Measurements from ENCODE around the gene MEIS2.

The MEIS2 gene

DNA sequence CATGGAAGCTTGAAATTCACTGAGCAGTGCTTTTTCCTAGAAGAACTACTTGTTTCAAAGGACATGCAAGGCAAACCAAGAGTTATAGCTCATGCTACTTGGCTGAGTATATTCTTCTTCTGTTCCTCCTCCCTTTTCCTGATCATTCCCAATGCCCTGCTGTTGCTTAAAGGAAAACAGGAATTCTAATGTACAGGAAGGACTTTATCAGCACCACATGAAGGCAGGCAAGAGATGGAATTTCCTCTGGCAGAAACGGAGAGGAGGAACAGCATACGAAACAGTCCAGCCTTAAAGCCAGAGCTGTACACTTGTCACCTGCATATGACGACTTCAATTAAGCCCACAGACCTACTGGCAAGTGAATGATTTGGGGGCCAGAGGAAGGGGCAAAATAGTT, 15.7 kb downstream of the MEIS2 start:
- Histone ChIP-seq H3K4me3 (replicated peaks; ENCODE audit: insufficient read depth, low read length) (no peak overlapping the region), H3K27me3 (ENCODE audit: insufficient read depth, poor library complexity, severe bottlenecking) (no peaks in the 10 kb centered on the region), H3K27ac (replicated peaks) (no peak overlapping the region)
- TF ChIP-seq CTCF (IDR thresholded peaks at IDR 0.05; ENCODE audit: insufficient read depth, low read length) (no peak), REST (IDR thresholded peaks at IDR 0.05; ENCODE audit: insufficient replicate concordance, low read depth) (no peak), SPI1 (IDR thresholded peaks at IDR 0.05; ENCODE audit: borderline replicate concordance, low read depth) (no peak), POLR2AphosphoS5 (IDR thresholded peaks at IDR 0.05; ENCODE audit: low read depth) (no peak), GABPA (IDR thresholded peaks at IDR 0.05; ENCODE audit: low read depth) (no peak)
- DNase-seq (ENCODE audit: low read depth in 1 of 2, low spot score in 1 of 2), result no peak

DNA sequence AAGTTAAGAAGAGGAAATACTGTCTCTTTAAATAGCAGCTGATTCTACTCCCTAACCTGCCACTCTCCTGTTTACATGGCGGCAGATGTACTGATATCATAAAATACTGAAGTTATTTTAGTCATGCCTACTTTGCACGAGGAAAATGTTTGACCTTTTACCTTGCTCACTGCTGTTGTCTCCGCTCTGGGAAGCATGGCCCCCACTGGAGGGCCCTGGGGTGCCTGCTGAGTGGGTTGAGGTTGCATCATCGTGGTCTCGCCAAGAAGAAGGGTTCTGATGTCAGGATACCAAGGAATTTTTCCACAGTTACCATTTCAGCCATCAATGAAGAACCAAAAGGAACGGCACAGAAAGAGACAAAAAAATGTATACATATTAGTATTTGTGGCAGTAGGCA, 16.7 kb downstream of the MEIS2 start:
- Histone ChIP-seq H3K27me3 (ENCODE audit: insufficient read depth, poor library complexity, severe bottlenecking) (no peaks in the 10 kb centered on the region), H3K27ac (replicated peaks) (no peak overlapping the region), H3K4me3 (replicated peaks; ENCODE audit: insufficient read depth, low read length) (no peak overlapping the region)
- no peak for DNase-seq (ENCODE audit: low read depth in 1 of 2, low spot score in 1 of 2)
- TF ChIP-seq GABPA (IDR thresholded peaks at IDR 0.05; ENCODE audit: low read depth) (no peak), REST (IDR thresholded peaks at IDR 0.05; ENCODE audit: insufficient replicate concordance, low read depth) (no peak), CTCF (IDR thresholded peaks at IDR 0.05; ENCODE audit: insufficient read depth, low read length) (no peak)

DNA sequence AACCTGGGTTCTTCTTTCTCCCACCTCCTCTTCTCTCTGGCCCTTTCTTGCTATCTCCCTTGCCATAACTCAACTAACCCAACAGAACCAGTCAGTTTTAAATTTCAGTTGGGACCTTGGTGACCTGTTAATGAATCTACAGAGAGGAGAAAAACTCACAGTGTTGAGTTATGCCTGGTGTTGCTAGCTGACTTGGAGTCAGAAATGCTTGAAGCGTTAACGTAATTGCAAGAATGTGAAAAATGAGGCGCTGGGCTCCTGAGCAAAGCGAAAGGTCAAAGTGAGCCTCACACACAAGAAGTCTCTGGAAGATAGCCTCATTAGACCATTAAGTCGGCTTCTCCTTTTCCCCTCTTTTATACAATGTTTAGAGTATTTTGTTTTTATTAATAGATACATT, 18.4 kb downstream of the MEIS2 start:
- Histone ChIP-seq H3K27me3 (ENCODE audit: insufficient read depth, poor library complexity, severe bottlenecking) (no peaks in the 10 kb centered on the region), H3K27ac (replicated peaks) (no peak overlapping the region), H3K4me3 (replicated peaks; ENCODE audit: insufficient read depth, low read length) (no peak overlapping the region)
- TF ChIP-seq POLR2AphosphoS5 (IDR thresholded peaks at IDR 0.05; ENCODE audit: low read depth) (no peak), CTCF (IDR thresholded peaks at IDR 0.05; ENCODE audit: insufficient read depth, low read length) (no peak), SPI1 (IDR thresholded peaks at IDR 0.05; ENCODE audit: borderline replicate concordance, low read depth) (no peak), GABPA (IDR thresholded peaks at IDR 0.05; ENCODE audit: low read depth) (no peak), REST (IDR thresholded peaks at IDR 0.05; ENCODE audit: insufficient replicate concordance, low read depth) (no peak)
- no peak for DNase-seq (ENCODE audit: low read depth in 1 of 2, low spot score in 1 of 2)
